Measurements from ENCODE around the gene CAMKMT. TPM values are rescaled to one million over a fixed set of nuclear protein-coding genes. Genes with fewer than 3 reads are reported as not detected.
A peak's percentile ranks its signal among the peaks of the same experiment; 100 is the strongest.

Gene CAMKMT
- total RNA-seq, 1 experiment from 2014 or later, result 12.5 TPM

DNA sequence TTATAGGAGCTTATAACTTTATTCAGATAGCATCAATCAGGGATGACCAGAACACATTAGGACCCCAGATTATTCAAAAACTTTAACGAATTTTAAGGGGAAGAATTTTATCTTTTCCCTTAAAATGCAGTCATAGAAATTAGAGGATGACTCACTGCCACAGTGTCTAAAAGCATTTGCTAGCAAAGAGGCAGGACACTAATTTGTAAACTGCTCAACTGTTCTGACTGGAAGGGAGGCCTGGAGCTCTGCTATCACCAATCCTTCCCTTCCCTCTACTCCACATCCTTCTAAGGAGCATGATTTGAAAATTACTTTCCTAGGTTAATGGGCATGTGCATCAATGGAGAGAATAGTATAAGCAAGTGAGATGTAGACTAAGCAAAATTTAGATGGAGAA is 40.9 kb upstream of the CAMKMT start:
- intact Hi-C loops (cut with micrococcal nuclease; ENCODE audit: unreplicated experiment), result no loop called here
- POLR2A ChIA-PET (ENCODE audit: low non-redundant PET), result interaction anchor here (0.6 kb wide), 1 partner anchor 21 kb away, joined by 3 read pairs; no protein-coding TSS in a partner anchor
- no peak overlapping the region for H3K27ac ChIP-seq (ENCODE audit: low read depth, low read length, poor library complexity, severe bottlenecking)
- no peaks in the 10 kb centered on the region for H3K4me1 ChIP-seq (ENCODE audit: insufficient read depth, low read length, poor library complexity, severe bottlenecking)
- CTCF ChIA-PET, result no interaction called here
- no peak overlapping the region for H3K4me3 ChIP-seq (ENCODE audit: low read depth, low read length, poor library complexity, severe bottlenecking)
- no TSS peak for BruUV-seq (replicated peaks)
- H3K9me3 ChIP-seq (ENCODE audit: low read depth, low read length, poor library complexity, severe bottlenecking), result no peaks in the 10 kb centered on the region
- TF ChIP-seq EZH2 (IDR thresholded peaks at IDR 0.05; ENCODE audit: borderline replicate concordance, low read depth, low read length, poor library complexity, severe bottlenecking), result no peak
- TF ChIP-seq, protein P1, sequence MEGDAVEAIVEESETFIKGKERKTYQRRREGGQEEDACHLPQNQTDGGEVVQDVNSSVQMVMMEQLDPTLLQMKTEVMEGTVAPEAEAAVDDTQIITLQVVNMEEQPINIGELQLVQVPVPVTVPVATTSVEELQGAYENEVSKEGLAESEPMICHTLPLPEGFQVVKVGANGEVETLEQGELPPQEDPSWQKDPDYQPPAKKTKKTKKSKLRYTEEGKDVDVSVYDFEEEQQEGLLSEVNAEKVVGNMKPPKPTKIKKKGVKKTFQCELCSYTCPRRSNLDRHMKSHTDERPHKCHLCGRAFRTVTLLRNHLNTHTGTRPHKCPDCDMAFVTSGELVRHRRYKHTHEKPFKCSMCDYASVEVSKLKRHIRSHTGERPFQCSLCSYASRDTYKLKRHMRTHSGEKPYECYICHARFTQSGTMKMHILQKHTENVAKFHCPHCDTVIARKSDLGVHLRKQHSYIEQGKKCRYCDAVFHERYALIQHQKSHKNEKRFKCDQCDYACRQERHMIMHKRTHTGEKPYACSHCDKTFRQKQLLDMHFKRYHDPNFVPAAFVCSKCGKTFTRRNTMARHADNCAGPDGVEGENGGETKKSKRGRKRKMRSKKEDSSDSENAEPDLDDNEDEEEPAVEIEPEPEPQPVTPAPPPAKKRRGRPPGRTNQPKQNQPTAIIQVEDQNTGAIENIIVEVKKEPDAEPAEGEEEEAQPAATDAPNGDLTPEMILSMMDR (conservative IDR thresholded peaks at IDR 0.05; ENCODE audit: low read depth, low read length), result no peak
- no peak for DNase-seq (ENCODE audit: low spot score)
- peaks cover 42% of the 10 kb centered on the region for H3K36me3 ChIP-seq (ENCODE audit: insufficient read depth, low read length, poor library complexity, severe bottlenecking)
- no peaks in the 10 kb centered on the region for H3K27me3 ChIP-seq (replicated peaks; ENCODE audit: insufficient read depth, low read depth, low read length, poor library complexity)

DNA sequence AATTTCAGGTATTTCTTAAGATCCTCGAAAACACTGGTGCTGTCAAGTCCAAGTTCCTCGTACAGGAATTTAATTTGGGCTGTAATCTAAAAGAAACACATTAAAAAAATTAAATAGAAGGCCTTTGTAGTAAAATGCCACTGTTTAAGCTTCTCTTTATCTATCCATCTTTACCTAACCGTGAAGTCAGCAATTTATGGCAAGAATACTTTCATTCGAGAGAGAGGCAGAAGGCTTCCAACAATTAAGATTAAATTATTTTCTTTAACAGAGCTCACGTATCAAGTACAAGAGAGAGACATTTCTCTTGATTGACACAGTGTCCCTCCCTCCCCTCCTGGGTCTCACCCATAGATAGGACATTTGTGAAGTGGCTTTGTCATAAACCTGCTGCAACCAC is 40.4 kb upstream of the CAMKMT start:
- H3K36me3 ChIP-seq (ENCODE audit: insufficient read depth, low read length, poor library complexity, severe bottlenecking), result peaks cover 44% of the 10 kb centered on the region
- no peaks in the 10 kb centered on the region for H3K9me3 ChIP-seq (ENCODE audit: low read depth, low read length, poor library complexity, severe bottlenecking)
- TF ChIP-seq, protein P1 (conservative IDR thresholded peaks at IDR 0.05; ENCODE audit: low read depth, low read length), result no peak
- TF ChIP-seq EZH2 (IDR thresholded peaks at IDR 0.05; ENCODE audit: borderline replicate concordance, low read depth, low read length, poor library complexity, severe bottlenecking), result no peak
- CTCF ChIA-PET, result no interaction called here
- H3K27ac ChIP-seq (ENCODE audit: low read depth, low read length, poor library complexity, severe bottlenecking), result no peak overlapping the region
- DNase-seq (ENCODE audit: low spot score), result no peak
- no TSS peak for BruUV-seq (replicated peaks)
- no peaks in the 10 kb centered on the region for H3K4me1 ChIP-seq (ENCODE audit: insufficient read depth, low read length, poor library complexity, severe bottlenecking)
- no peak overlapping the region for H3K4me3 ChIP-seq (ENCODE audit: low read depth, low read length, poor library complexity, severe bottlenecking)
- intact Hi-C loops (cut with micrococcal nuclease; ENCODE audit: unreplicated experiment), result no loop called here
- POLR2A ChIA-PET (ENCODE audit: low non-redundant PET), result no interaction called here
- H3K27me3 ChIP-seq (replicated peaks; ENCODE audit: insufficient read depth, low read depth, low read length, poor library complexity), result no peaks in the 10 kb centered on the region

DNA sequence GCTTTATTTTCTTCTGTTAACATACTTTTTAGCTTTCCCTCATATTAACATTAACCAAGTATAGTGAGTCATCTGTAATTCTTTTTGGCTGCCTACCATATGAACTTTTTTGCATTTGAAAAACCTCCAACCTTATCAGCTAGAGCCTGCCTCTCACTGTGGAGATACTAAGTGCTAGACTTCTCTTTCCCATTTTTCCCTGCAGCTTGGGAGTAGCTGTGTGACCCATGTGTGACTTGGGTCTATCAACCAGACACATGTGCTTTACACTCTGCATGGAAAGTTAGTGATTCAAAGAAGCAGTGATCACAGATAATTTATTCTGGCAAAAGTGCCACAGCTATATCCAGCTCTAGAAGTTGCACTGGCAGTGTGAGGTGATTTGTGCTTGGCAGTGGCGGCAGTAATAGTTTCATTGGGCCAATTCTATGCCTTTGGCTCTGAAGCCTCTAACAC is 36.7 kb upstream of the CAMKMT start:
- DNase-seq (ENCODE audit: low spot score), result peak; percentile 12
- ChIA-PET CTCF (no interaction called here), POLR2A (ENCODE audit: low non-redundant PET) (interaction anchor here (0.6 kb wide), 1 partner anchor 73 kb away, joined by 3 read pairs; no protein-coding TSS in a partner anchor)
- no peak overlapping the region for H3K27ac ChIP-seq (ENCODE audit: low read depth, low read length, poor library complexity, severe bottlenecking)
- no peaks in the 10 kb centered on the region for H3K9me3 ChIP-seq (ENCODE audit: low read depth, low read length, poor library complexity, severe bottlenecking)
- no peak overlapping the region for H3K4me3 ChIP-seq (ENCODE audit: low read depth, low read length, poor library complexity, severe bottlenecking)
- no peaks in the 10 kb centered on the region for H3K27me3 ChIP-seq (replicated peaks; ENCODE audit: insufficient read depth, low read depth, low read length, poor library complexity)
- no TSS peak for BruUV-seq (replicated peaks)
- TF ChIP-seq, protein P1 (conservative IDR thresholded peaks at IDR 0.05; ENCODE audit: low read depth, low read length), result no peak
- TF ChIP-seq EZH2 (IDR thresholded peaks at IDR 0.05; ENCODE audit: borderline replicate concordance, low read depth, low read length, poor library complexity, severe bottlenecking), result no peak
- peaks cover 59% of the 10 kb centered on the region for H3K36me3 ChIP-seq (ENCODE audit: insufficient read depth, low read length, poor library complexity, severe bottlenecking)
- intact Hi-C loops (cut with micrococcal nuclease; ENCODE audit: unreplicated experiment), result no loop called here
- no peaks in the 10 kb centered on the region for H3K4me1 ChIP-seq (ENCODE audit: insufficient read depth, low read length, poor library complexity, severe bottlenecking)
